Midbrain (tissue), 1 donor: ENCODE measurements around the gene MAGEA11.
"Not testable (repeated sequence)": the region's sequence is repeated elsewhere in the genome, so short reads cannot be mapped to it uniquely, and the experiment has no call there.

Experiments used
- DNase-seq: peaks from one replicate; lab custom pipeline; 2025; lab: John Stamatoyannopoulos, UW

MAGEA11 gene

GRCh38 chrX:149711545-149712236 is at the start of gene MAGEA11:
TSS of gene MAGEA11 (plus strand) at chrX:149712060. CDS start at chrX:149713160, 1,100 bp downstream.
- no peak for DNase-seq

GRCh38 chrX:149675088-149675487 is 36.8 kb upstream of the MAGEA11 start:
- DNase-seq, result not testable (repeated sequence)

- DNase-seq, result not testable (repeated sequence)
These were observed 36.3 kb upstream of the MAGEA11 start for GRCh38 chrX:149675554-149675953.

- not testable (repeated sequence) for DNase-seq
These were observed 32.6 kb upstream of the MAGEA11 start for GRCh38 chrX:149679164-149679678.

- DNase-seq, result no peak
These were observed 30.7 kb upstream of the MAGEA11 start for GRCh38 chrX:149681182-149681581.

- DNase-seq, result no peak
These were observed 29.8 kb upstream of the MAGEA11 start for GRCh38 chrX:149682031-149682430.

GRCh38 chrX:149682956-149683947 is 28.6 kb upstream of the MAGEA11 start:
- DNase-seq, result no peak

- DNase-seq, result no peak
These were observed 27.7 kb upstream of the MAGEA11 start for GRCh38 chrX:149683966-149684730.

- no peak for DNase-seq
These were observed 23.9 kb upstream of the MAGEA11 start for GRCh38 chrX:149687991-149688390.

GRCh38 chrX:149688552-149688951 is 23.3 kb upstream of the MAGEA11 start:
- DNase-seq, result no peak

GRCh38 chrX:149691794-149692193 is 20.1 kb upstream of the MAGEA11 start:
- DNase-seq, result no peak

- DNase-seq, result not testable (repeated sequence)
These were observed 19.1 kb upstream of the MAGEA11 start for GRCh38 chrX:149692686-149693272.

- DNase-seq, result no peak
These were observed 12.1 kb upstream of the MAGEA11 start for GRCh38 chrX:149699761-149700160.

GRCh38 chrX:149704664-149705063 is 7.2 kb upstream of the MAGEA11 start:
- no peak for DNase-seq

GRCh38 chrX:149707147-149707901 is 4.5 kb upstream of the MAGEA11 start:
- DNase-seq, result no peak

- no peak for DNase-seq
These were observed 971 bp downstream of the MAGEA11 start for GRCh38 chrX:149712831-149713230.

GRCh38 chrX:149713279-149714050 is 1.6 kb downstream of the MAGEA11 start:
- DNase-seq, result no peak

GRCh38 chrX:149715468-149715867 is 3.6 kb downstream of the MAGEA11 start:
- DNase-seq, result no peak

- no peak for DNase-seq
These were observed 4.8 kb downstream of the MAGEA11 start for GRCh38 chrX:149716632-149717031.

- DNase-seq, result no peak
These were observed 5.9 kb downstream of the MAGEA11 start for GRCh38 chrX:149717803-149718202.
